HuH-7.5 (cell line): Measurements from ENCODE around the gene CHST11.

Experiments
- DNase-seq: peaks from one replicate; pipeline ENCODE4 v3.0.0; 2011; ENCODE audit warnings: low spot score

CHST11 gene

GRCh38 chr12:104631867-104632266 lies 175.1 kb downstream of the CHST11 start:
- DNase-seq = no peak

DNA sequence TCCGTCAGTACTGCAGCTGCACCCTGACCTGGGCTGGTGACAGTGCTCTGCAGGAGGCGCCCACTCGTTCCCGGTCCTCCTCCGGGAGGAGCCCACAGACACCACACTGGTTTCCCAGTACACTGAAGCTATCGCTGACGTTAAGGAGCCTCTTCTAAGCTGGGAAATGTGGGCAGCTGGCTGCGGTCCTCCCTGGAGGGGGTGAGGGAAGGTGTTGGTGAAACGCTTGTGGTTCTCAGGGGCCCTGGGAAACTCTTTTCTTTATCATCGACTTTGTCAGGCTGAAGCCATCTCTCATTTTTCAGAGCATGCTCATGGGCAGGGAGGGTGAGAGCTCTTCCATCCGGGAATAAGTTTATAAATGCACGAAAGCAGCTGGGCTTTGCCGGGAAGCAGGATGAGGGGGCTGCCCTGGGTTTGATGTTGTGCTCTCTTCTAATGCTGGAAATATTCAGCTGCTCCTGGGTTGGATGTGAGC lies 176.0 kb downstream of the CHST11 start:
- DNase-seq = no peak

DNA sequence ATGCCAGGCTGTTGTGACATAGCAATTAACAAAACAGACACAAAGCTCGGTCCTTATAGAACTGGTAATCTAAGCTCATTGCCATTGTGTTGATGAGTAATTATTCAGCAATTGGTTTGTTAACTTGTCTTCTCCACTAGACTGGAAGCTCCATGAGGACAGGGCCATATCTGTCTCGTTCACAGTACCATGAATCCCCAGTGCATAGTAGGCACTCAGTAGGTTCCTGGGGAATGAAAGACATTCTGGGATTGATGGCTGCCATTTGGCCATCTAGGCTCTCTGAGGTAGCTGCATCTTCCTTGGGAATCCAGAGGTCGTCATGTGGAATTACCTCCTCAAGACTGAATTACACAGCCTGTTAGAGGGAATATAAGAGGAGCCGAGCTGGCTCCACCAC lies 177.3 kb downstream of the CHST11 start:
- no peak for DNase-seq

GRCh38 chr12:104634852-104635251 lies 178.1 kb downstream of the CHST11 start:
- no peak for DNase-seq

GRCh38 chr12:104635607-104636343 lies 179.0 kb downstream of the CHST11 start:
- no peak for DNase-seq

DNA sequence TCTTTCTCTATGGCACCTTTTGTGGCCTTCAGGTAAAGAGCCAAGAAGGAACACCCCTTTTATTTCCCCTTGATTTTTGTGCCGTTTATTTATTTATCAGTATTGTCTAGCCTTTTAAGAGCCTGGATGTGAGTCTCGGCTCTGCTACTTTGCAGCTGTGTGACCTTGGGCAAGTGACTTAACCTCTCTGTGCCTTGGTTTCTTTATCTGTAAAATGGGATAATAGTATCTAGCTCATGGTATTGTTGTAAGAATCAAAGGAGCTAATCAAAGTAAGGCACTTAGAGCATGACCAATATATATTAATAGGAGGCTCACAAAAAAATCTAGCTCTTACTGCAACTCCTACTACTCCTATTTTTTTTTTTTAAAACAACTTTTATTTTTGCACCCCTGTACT lies 179.7 kb downstream of the CHST11 start:
- no peak for DNase-seq

GRCh38 chr12:104637604-104638003 lies 180.9 kb downstream of the CHST11 start:
- no peak for DNase-seq

DNA sequence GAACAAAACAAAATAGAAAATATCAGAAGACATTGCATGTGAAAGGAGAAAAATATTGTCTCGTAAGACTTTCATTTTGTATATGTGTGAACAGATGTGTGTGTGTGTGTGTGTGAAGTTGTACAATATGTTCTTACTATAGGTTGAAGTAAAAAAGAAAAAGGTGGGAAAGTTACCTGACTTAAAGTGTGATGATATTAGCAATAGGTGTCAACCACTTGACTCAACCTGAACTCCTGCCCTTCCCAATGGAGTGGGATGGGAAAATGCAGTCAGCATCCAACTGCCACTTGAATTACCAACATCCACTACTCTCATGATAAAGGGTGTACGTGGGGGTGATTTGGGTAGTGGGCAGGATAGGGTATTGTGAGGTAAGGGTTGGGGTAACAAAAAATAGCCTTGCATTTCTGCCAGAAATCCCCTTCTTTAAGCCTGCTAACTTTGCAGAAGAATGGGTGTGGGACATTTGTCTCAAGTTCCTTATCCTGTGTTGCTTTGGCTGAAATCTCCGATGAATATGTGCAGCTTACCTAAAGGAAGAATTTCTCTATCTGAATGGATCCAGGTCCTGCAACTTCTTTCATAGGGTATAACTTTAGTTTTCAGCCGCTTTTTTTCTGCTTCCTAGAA lies 181.6 kb downstream of the CHST11 start:
- no peak for DNase-seq

GRCh38 chr12:104638851-104639240 lies 182.1 kb downstream of the CHST11 start:
- DNase-seq = no peak

GRCh38 chr12:104640956-104641355 lies 184.2 kb downstream of the CHST11 start:
- no peak for DNase-seq

- no peak for DNase-seq
Observed at GRCh38 chr12:104641862-104642261, 185.1 kb downstream of the CHST11 start.

GRCh38 chr12:104643093-104643818 lies 186.5 kb downstream of the CHST11 start:
- no peak for DNase-seq

- no peak for DNase-seq
Observed at GRCh38 chr12:104643819-104644669, 187.3 kb downstream of the CHST11 start.

GRCh38 chr12:104648756-104649155 lies 192.0 kb downstream of the CHST11 start:
- DNase-seq = no peak

GRCh38 chr12:104649217-104649824 lies 192.6 kb downstream of the CHST11 start:
- no peak for DNase-seq

DNA sequence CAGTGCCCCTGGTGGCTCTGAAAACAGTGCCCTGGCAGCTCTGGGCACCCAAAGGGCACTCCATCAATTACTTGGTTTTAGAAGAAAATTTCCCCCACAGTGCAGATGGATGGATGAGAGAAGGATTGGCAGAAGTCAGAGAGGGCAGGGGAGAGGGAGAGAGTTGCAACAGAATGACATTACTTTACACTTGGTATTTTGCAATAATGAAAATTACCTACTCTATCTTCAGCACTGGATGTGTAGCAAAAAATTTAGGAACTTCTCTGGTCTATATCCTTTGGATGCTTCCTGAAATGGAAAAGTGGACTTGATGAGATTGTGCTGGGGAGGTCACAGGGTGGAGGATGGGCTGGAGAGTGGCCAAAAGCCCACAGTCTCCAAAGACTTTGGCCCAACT lies 193.2 kb downstream of the CHST11 start:
- DNase-seq = no peak

DNA sequence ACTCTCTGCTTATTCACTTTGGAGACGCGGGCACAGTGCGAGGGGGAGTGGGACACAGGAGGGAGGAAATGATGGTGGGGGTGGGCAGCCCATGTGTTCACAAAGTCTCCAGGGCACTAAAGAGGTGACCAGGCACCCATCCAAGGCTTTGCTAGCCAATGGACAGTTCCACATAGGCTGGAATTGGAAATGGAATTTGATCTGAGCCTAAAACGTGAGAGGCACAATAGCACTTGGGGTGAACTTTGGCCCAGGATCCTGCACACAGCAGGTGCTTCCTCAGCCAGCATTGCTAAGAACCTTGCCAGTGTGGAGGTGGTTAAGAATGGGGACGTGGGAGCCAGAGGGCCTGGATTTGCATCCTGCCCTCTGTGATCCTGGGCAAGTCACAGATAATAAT lies 193.8 kb downstream of the CHST11 start:
- DNase-seq = no peak

DNA sequence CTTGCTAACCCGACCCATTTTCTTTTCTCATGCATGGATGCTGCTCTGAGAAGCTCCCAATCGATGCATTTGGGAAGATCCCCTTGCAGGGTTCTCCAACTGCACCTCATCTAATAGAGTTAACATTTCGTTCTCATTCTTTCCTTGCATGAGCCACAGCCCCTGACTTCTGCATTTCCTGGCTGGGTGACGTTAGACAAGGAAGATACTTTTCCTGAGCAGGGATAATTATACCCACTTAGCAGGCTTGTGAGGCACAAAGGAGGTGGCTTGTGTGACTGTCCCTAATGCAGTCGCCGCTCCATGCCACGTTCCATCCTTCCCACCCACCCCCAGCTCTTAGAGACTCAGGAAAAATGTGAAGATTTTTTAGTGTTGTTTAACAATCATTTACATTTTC lies 195.1 kb downstream of the CHST11 start:
- DNase-seq = no peak

- DNase-seq = no peak
Observed at GRCh38 chr12:104652358-104652757, 195.6 kb downstream of the CHST11 start.

- no peak for DNase-seq
Observed at GRCh38 chr12:104652910-104653309, 196.2 kb downstream of the CHST11 start.
